Neural crest cell (in vitro differentiated cells): ENCODE data around the gene NME9. TPM values are rescaled to one million over a fixed set of nuclear protein-coding genes. Genes with fewer than 3 reads are reported as not detected.
A peak's percentile ranks its signal among the peaks of the same experiment; 100 is the strongest.

Experiments
- DNase-seq: peaks from one replicate; pipeline ENCODE4 v3.0.0; 2021; ENCODE audit warnings: low read depth, mixed read lengths, low spot score
- H3K27ac Mint-ChIP-seq: one replicate; pipeline ENCODE4 v1.8.0; 2021; ENCODE audit warnings: mild to moderate bottlenecking, mixed read lengths; ENCODE audit not compliant: unreplicated experiment
- H3K27me3 Mint-ChIP-seq: 2 replicates; pipeline ENCODE4 v1.8.0; 2021; ENCODE audit warnings: low read depth, mild to moderate bottlenecking, mixed read lengths
- H3K36me3 Mint-ChIP-seq: 2 replicates; pipeline ENCODE4 v1.8.0; 2021; ENCODE audit warnings: low read depth, mild to moderate bottlenecking, mixed read lengths
- H3K4me1 Mint-ChIP-seq: 2 replicates; pipeline ENCODE4 v1.8.0; 2021; ENCODE audit warnings: mixed read lengths
- H3K4me3 Mint-ChIP-seq: one replicate; pipeline ENCODE4 v1.8.0; 2021; ENCODE audit warnings: mild to moderate bottlenecking, mixed read lengths
- H3K9me3 Mint-ChIP-seq: 2 replicates; pipeline ENCODE4 v1.8.0; 2021; ENCODE audit warnings: mixed read lengths
- total RNA-seq: library from RNA; stranded (reverse); gene quantifications from 2 replicates; pipeline ENCODE4 v1.2.1, GENCODE V29; 2021
- TF ChIP-seq, protein P1 (sequence below): fragments of 200-600 bp; sonication (generic); conservative IDR thresholded peaks from 2 replicates; pipeline ENCODE4 v1.5.0; 2021; ENCODE audit warnings: antibody characterized with exemption, mild to moderate bottlenecking

The NME9 gene
- total RNA-seq, 1 donor from 2014 or later: 0.79 TPM

DNA sequence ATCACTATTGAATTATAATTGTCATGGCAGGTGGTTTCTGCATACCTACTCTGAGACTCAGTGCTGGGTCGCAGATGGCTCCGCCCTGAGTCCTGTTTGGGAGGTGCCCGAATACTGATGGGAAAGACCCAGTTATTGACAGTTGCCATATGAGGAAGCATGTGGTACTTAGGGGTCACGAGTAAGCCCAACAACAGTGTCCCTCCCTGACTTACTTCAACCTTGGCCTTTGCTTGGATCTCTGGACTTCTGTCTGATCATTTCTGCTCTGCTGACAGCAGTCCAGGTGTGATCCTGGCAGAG, 35.6 kb upstream of the NME9 start:
- Mint-ChIP-seq H3K9me3 (no peaks in the 10 kb centered on the region), H3K27me3 (no peaks in the 10 kb centered on the region), H3K36me3 (no peaks in the 10 kb centered on the region), H3K27ac (no peak overlapping the region), H3K4me1 (peaks cover 9% of the 10 kb centered on the region), H3K4me3 (no peak overlapping the region)
- TF ChIP-seq, protein P1, sequence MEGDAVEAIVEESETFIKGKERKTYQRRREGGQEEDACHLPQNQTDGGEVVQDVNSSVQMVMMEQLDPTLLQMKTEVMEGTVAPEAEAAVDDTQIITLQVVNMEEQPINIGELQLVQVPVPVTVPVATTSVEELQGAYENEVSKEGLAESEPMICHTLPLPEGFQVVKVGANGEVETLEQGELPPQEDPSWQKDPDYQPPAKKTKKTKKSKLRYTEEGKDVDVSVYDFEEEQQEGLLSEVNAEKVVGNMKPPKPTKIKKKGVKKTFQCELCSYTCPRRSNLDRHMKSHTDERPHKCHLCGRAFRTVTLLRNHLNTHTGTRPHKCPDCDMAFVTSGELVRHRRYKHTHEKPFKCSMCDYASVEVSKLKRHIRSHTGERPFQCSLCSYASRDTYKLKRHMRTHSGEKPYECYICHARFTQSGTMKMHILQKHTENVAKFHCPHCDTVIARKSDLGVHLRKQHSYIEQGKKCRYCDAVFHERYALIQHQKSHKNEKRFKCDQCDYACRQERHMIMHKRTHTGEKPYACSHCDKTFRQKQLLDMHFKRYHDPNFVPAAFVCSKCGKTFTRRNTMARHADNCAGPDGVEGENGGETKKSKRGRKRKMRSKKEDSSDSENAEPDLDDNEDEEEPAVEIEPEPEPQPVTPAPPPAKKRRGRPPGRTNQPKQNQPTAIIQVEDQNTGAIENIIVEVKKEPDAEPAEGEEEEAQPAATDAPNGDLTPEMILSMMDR: no peak
- DNase-seq: no peak

GRCh38 chr3:138364356-138365252, 35.0 kb upstream of the NME9 start:
- no peaks in the 10 kb centered on the region for H3K9me3 Mint-ChIP-seq
- H3K27ac Mint-ChIP-seq: peak overlapping the region; percentile 29
- H3K36me3 Mint-ChIP-seq: no peaks in the 10 kb centered on the region
- TF ChIP-seq, protein P1: no peak
- no peak overlapping the region for H3K4me3 Mint-ChIP-seq
- no peak for DNase-seq
- H3K4me1 Mint-ChIP-seq: peaks cover 9% of the 10 kb centered on the region
- H3K27me3 Mint-ChIP-seq: no peaks in the 10 kb centered on the region

- DNase-seq: no peak
- H3K4me3 Mint-ChIP-seq: no peak overlapping the region
- peaks cover 22% of the 10 kb centered on the region for H3K4me1 Mint-ChIP-seq
- peak overlapping the region; percentile 62 for H3K27ac Mint-ChIP-seq
- H3K27me3 Mint-ChIP-seq: no peaks in the 10 kb centered on the region
- no peaks in the 10 kb centered on the region for H3K9me3 Mint-ChIP-seq
- TF ChIP-seq, protein P1: no peak
- no peaks in the 10 kb centered on the region for H3K36me3 Mint-ChIP-seq
These were observed 33.7 kb upstream of the NME9 start for GRCh38 chr3:138363322-138363721.

DNA sequence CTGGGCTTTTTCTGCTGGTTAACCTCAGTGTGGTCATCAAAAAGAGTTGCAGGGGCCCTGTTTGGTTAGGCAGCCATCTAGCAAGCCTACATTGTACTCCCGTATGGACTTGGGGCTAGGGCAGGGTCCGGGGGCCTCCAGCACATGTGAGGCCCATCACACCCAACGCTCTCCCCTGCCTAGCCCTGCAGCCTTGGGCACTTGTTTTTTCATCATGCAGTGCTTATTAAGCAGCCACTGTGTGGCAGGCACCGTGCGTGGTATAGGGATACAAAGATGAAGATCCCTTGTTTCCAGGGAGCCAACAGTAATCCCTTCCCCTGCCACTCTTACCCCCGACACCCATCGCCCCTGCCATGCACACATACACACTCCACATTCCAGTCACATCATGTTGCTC, 32.9 kb upstream of the NME9 start:
- Mint-ChIP-seq H3K4me3 (no peak overlapping the region), H3K36me3 (no peaks in the 10 kb centered on the region), H3K4me1 (peaks cover 17% of the 10 kb centered on the region), H3K27me3 (no peaks in the 10 kb centered on the region), H3K27ac (no peak overlapping the region), H3K9me3 (no peaks in the 10 kb centered on the region)
- no peak for DNase-seq
- TF ChIP-seq, protein P1: no peak

DNA sequence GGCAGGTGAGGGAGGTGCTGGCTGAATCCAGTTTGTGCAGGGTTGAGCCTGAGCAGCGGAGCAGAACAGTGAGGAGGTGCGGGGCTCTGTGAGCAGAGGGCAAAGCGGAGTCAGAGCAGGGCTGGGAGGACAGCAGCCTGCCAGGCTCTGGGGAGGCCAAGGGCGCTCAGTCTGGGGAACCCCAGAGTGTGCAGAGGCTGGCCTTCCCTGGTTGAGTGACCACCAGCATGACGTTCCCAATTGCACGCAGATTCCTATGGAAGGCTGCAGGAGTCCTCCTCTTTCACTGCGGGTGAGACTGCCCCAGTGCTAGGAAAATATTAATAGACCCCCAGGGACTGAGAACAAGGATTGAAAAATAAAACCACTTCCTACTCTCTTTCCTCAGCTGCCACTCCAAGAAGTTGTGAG, 31.9 kb upstream of the NME9 start:
- TF ChIP-seq, protein P1: no peak
- Mint-ChIP-seq H3K27ac (peak overlapping the region; percentile 30), H3K4me3 (no peak overlapping the region), H3K27me3 (no peaks in the 10 kb centered on the region), H3K36me3 (no peaks in the 10 kb centered on the region), H3K9me3 (no peaks in the 10 kb centered on the region), H3K4me1 (peaks cover 23% of the 10 kb centered on the region)
- DNase-seq: no peak
